ENCODE results near the gene HNRNPUL1. TPM values are rescaled to one million over a fixed set of nuclear protein-coding genes. Genes with fewer than 3 reads are reported as not detected.

The HNRNPUL1 gene
- total RNA-seq, 1 donor = 114 TPM

- Histone ChIP-seq H3K79me2 (ENCODE audit: insufficient read depth, low read length) (peaks cover 73% of the 10 kb centered on the region), H3K27ac (ENCODE audit: low read depth, low read length) (no peak overlapping the region), H4K20me1 (ENCODE audit: insufficient read depth, low read length) (peaks cover 43% of the 10 kb centered on the region), H3K27me3 (ENCODE audit: insufficient read depth, low read length) (no peaks in the 10 kb centered on the region), H3K4me3 (ENCODE audit: insufficient read depth, low read length) (no peak overlapping the region), H3K4me1 (ENCODE audit: insufficient read depth, low read length) (peaks cover 15% of the 10 kb centered on the region), H3K36me3 (ENCODE audit: insufficient read depth, low read length) (peaks cover 67% of the 10 kb centered on the region), H3K4me2 (ENCODE audit: insufficient read depth, low read length) (no peak overlapping the region), H3K9me3 (ENCODE audit: low read depth, low read length) (no peaks in the 10 kb centered on the region), H2AFZ (ENCODE audit: low read length) (no peak overlapping the region)
- TF ChIP-seq, protein P1, sequence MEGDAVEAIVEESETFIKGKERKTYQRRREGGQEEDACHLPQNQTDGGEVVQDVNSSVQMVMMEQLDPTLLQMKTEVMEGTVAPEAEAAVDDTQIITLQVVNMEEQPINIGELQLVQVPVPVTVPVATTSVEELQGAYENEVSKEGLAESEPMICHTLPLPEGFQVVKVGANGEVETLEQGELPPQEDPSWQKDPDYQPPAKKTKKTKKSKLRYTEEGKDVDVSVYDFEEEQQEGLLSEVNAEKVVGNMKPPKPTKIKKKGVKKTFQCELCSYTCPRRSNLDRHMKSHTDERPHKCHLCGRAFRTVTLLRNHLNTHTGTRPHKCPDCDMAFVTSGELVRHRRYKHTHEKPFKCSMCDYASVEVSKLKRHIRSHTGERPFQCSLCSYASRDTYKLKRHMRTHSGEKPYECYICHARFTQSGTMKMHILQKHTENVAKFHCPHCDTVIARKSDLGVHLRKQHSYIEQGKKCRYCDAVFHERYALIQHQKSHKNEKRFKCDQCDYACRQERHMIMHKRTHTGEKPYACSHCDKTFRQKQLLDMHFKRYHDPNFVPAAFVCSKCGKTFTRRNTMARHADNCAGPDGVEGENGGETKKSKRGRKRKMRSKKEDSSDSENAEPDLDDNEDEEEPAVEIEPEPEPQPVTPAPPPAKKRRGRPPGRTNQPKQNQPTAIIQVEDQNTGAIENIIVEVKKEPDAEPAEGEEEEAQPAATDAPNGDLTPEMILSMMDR (IDR thresholded peaks at IDR 0.05; ENCODE audit: extremely low read depth, low read depth, low read length) = no peak
- DNase-seq (ENCODE audit: insufficient read length, low spot score, missing footprints) = no peak
Observed at GRCh38 chr19:41269055-41269454, 4.9 kb downstream of the HNRNPUL1 start.

GRCh38 chr19:41269571-41269970 is 5.4 kb downstream of the HNRNPUL1 start:
- TF ChIP-seq, protein P1 (IDR thresholded peaks at IDR 0.05; ENCODE audit: extremely low read depth, low read depth, low read length) = no peak
- Histone ChIP-seq H3K36me3 (ENCODE audit: insufficient read depth, low read length) (peaks cover 72% of the 10 kb centered on the region), H3K4me1 (ENCODE audit: insufficient read depth, low read length) (peaks cover 15% of the 10 kb centered on the region), H3K27me3 (ENCODE audit: insufficient read depth, low read length) (no peaks in the 10 kb centered on the region), H4K20me1 (ENCODE audit: insufficient read depth, low read length) (peaks cover 43% of the 10 kb centered on the region), H3K4me2 (ENCODE audit: insufficient read depth, low read length) (no peak overlapping the region), H3K9me3 (ENCODE audit: low read depth, low read length) (no peaks in the 10 kb centered on the region), H3K79me2 (ENCODE audit: insufficient read depth, low read length) (peaks cover 72% of the 10 kb centered on the region), H3K4me3 (ENCODE audit: insufficient read depth, low read length) (no peak overlapping the region), H3K27ac (ENCODE audit: low read depth, low read length) (no peak overlapping the region), H2AFZ (ENCODE audit: low read length) (no peak overlapping the region)
- no peak for DNase-seq (ENCODE audit: insufficient read length, low spot score, missing footprints)

DNA sequence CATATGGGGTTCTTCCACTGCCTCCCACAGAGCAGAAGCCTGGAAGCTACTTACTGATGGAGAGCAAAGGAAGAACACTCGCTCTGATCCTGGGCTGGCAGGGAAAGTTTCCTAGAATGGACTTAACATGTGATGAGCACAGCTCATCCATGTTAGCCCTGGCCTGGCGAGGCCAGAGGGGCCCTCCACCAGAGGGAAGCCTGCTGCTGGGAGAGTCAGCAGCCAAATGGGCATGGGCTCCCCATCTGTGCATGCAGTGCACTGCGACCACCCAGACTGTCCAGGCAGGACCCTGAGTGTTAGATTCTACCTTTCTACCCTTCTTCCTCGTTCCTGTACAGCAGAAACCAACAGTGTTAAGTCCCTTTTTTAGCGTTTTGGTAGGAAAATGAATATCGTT is 8.9 kb downstream of the HNRNPUL1 start:
- H3K4me2 ChIP-seq (ENCODE audit: insufficient read depth, low read length) = no peak overlapping the region
- H2AFZ ChIP-seq (ENCODE audit: low read length) = no peak overlapping the region
- no peaks in the 10 kb centered on the region for H3K27me3 ChIP-seq (ENCODE audit: insufficient read depth, low read length)
- peaks cover 96% of the 10 kb centered on the region for H3K36me3 ChIP-seq (ENCODE audit: insufficient read depth, low read length)
- peaks cover 29% of the 10 kb centered on the region for H4K20me1 ChIP-seq (ENCODE audit: insufficient read depth, low read length)
- H3K9me3 ChIP-seq (ENCODE audit: low read depth, low read length) = no peaks in the 10 kb centered on the region
- no peak overlapping the region for H3K4me3 ChIP-seq (ENCODE audit: insufficient read depth, low read length)
- DNase-seq (ENCODE audit: insufficient read length, low spot score, missing footprints) = no peak
- TF ChIP-seq, protein P1 (IDR thresholded peaks at IDR 0.05; ENCODE audit: extremely low read depth, low read depth, low read length) = no peak
- no peak overlapping the region for H3K27ac ChIP-seq (ENCODE audit: low read depth, low read length)
- H3K79me2 ChIP-seq (ENCODE audit: insufficient read depth, low read length) = peaks cover 40% of the 10 kb centered on the region
- H3K4me1 ChIP-seq (ENCODE audit: insufficient read depth, low read length) = no peaks in the 10 kb centered on the region

GRCh38 chr19:41274802-41275201 is 10.6 kb downstream of the HNRNPUL1 start:
- Histone ChIP-seq H3K4me2 (ENCODE audit: insufficient read depth, low read length) (no peak overlapping the region), H3K4me1 (ENCODE audit: insufficient read depth, low read length) (no peaks in the 10 kb centered on the region), H3K4me3 (ENCODE audit: insufficient read depth, low read length) (no peak overlapping the region), H3K9me3 (ENCODE audit: low read depth, low read length) (no peaks in the 10 kb centered on the region), H3K27me3 (ENCODE audit: insufficient read depth, low read length) (no peaks in the 10 kb centered on the region), H3K36me3 (ENCODE audit: insufficient read depth, low read length) (peaks cover 96% of the 10 kb centered on the region), H2AFZ (ENCODE audit: low read length) (no peak overlapping the region), H3K79me2 (ENCODE audit: insufficient read depth, low read length) (peaks cover 28% of the 10 kb centered on the region), H4K20me1 (ENCODE audit: insufficient read depth, low read length) (peaks cover 25% of the 10 kb centered on the region), H3K27ac (ENCODE audit: low read depth, low read length) (no peak overlapping the region)
- no peak for DNase-seq (ENCODE audit: insufficient read length, low spot score, missing footprints)
- TF ChIP-seq, protein P1 (IDR thresholded peaks at IDR 0.05; ENCODE audit: extremely low read depth, low read depth, low read length) = no peak
